Activated CD8-positive, alpha-beta memory T cell treated with anti-CD3 and anti-CD28 coated beads, Interleukin-2, amount 50 U/mL, for 24 hours (primary cell): ENCODE data around the gene NTHL1.
"Not testable (repeated sequence)": the region's sequence is repeated elsewhere in the genome, so short reads cannot be mapped to it uniquely, and the experiment has no call there.

Experiments
- DNase-seq: peaks from one replicate; pipeline ENCODE4 v3.0.0-alpha.2; 2020; ENCODE audit errors: extremely low read depth

NTHL1 gene

GRCh38 chr16:2040787-2041522, 6.7 kb downstream of the NTHL1 start:
- DNase-seq: no peak

GRCh38 chr16:2040041-2040786, 7.4 kb downstream of the NTHL1 start:
- DNase-seq: no peak

DNA sequence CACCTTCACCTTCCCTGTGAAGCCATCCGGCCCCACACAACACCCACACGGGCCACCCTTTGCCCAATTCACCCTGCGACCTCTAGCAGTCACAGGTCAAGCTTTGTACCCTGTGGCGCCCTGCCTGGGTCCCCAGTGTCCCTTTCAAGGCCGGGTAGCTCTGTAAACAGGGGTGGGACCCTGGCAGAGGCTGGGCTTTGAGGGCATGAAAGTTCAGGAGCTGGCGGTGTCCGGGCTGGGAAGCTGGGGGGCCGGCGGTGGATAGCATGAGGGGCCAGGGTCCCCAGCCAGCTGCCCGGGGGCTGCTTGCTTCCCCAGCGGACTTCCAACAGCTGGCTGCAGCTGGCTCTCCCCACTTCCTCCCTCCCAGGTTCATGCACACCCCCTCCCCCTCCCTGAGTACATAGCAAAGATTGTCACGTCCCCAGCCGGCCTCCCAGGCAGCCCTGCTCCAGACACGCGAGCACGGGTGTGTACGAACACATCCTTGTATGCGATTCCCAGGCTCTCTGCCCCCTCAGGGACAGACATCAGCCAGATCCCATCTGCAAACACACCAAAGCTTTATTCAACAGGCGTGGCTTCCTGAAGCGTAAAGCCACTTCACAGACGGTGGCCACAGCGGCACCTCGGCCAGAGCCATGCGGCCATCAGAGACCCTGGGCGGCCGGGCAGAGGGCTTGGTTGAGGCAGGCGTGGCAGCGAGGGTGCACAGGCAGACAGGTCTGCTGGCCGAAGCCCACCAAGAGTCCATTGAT, 8.2 kb downstream of the NTHL1 start:
- DNase-seq: no peak

DNA sequence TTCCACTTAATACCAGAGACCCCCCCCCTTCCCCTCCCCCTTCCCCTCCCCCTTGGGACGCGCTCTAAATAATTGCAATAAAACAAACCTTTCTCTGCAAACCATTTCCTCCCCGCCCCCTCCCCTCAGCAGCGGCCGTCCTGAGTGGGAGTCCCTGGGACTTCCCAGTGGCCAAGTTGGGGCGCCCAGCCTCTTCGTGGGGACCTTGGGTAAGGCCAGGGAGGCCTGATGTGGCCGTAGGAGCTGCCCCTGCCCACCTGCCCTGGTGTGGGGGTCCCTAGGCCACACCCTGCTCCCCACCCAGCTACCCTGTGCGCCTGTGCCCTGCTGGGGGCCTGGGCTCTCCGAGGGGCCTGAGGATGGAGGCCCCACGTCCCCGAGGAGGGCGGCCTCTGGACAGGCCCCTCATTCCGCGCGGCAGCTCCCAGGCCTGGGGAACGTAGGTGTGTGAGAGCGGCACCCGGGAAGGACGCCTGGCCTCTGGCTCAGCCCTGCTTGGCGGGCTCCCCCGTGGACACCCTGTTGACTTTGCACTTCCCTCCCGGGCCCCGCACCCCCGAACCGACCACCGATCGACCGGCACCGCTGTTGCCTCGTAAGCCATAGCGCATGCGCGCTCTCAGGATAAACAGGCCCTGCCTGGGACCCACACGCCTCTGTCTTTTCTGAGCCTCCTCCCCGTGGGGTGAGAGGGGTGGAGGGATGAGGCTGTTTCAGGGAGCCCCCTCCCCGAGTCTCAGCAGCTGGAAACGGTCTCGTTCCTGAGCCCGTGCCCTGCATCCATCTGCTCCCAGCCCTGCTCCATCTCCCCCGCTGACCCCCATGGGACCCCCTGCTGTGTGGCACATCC, 9.0 kb downstream of the NTHL1 start:
- DNase-seq: no peak

GRCh38 chr16:2037647-2038381, 9.8 kb downstream of the NTHL1 start:
- no peak for DNase-seq

GRCh38 chr16:2037115-2037514, 10.5 kb downstream of the NTHL1 start:
- no peak for DNase-seq

- no peak for DNase-seq
Observed at GRCh38 chr16:2036200-2036966, 11.3 kb downstream of the NTHL1 start.

GRCh38 chr16:2035431-2036199, 12.0 kb downstream of the NTHL1 start:
- no peak for DNase-seq

- DNase-seq: no peak
Observed at GRCh38 chr16:2034696-2035430, 12.8 kb downstream of the NTHL1 start.

DNA sequence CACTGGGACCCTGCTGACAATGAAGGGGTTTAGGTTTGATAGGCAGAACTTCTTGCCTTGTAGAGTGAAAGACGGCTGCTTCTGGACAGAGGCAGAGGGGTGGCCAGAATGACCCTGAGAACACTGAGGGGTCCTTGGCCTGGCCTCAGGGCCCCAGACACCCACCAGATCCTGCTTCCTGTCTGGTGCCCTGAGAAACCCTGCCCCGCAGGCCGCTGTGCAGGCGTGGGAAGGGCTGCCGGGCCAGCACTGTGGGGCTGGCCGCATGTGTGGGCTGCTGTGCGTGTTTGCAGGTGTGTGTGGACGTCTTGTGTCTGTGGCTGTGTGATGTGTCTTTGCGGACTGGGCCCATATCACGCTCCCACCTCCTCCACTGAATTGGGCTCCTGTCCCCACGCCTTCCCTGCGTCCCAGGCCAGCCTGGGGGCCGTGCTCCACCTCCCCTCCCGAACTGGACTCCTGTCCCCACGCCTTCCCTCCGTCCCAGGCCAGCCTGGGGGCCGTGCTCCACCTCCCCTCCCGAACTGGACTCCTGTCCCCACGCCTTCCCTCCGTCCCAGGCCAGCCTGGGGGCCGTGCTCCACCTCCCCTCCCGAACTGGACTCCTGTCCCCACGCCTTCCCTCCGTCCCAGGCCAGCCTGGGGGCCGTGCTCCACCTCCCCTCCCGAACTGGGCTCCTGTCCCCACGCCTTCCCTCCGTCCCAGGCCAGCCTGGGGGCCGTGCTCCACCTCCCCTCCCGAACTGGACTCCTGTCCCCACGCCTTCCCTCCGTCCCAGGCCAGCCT, 13.5 kb downstream of the NTHL1 start:
- DNase-seq: not testable (repeated sequence)

DNA sequence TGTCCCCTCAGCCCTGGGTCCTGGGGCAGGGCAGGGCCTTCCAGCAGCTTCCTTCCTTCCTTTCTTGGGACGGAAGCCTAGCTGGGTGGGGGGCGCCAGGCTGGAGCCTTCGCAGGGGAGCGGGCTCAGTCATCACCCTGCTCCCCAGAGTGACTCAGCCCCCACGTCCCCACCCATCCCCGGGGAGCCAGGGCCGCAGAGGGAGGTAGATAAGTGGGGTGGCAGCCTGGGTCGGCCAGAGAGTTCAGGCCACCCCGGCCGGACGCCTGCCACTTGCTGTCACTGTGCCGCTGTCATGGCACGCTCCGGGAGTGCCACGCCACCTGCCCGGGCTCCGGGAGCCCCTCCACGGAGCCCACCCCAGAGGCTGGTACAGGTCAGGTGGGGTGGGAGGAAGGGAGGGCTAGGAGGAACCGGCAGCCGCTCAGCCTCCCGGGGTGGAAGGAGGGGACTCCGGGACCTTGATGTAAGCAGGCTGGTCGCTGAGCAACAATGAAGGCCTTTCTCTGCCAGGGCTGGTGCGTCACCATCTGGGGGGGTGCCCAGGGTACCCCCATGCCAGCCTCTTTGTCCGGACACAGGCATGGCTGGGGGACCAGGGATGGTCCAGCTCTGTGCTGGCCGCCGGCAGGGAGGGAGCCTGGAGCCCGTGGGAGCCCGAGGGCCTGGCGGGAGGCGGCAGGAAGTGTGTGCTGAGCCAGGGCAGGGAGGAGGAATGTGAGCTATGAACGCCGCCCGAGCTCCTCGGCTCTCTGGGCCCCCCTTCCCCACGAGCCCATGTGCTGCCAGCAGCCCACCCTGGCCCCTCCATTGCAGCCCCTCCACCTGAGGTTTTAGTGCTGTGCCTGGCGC, 14.4 kb downstream of the NTHL1 start:
- DNase-seq: no peak

DNA sequence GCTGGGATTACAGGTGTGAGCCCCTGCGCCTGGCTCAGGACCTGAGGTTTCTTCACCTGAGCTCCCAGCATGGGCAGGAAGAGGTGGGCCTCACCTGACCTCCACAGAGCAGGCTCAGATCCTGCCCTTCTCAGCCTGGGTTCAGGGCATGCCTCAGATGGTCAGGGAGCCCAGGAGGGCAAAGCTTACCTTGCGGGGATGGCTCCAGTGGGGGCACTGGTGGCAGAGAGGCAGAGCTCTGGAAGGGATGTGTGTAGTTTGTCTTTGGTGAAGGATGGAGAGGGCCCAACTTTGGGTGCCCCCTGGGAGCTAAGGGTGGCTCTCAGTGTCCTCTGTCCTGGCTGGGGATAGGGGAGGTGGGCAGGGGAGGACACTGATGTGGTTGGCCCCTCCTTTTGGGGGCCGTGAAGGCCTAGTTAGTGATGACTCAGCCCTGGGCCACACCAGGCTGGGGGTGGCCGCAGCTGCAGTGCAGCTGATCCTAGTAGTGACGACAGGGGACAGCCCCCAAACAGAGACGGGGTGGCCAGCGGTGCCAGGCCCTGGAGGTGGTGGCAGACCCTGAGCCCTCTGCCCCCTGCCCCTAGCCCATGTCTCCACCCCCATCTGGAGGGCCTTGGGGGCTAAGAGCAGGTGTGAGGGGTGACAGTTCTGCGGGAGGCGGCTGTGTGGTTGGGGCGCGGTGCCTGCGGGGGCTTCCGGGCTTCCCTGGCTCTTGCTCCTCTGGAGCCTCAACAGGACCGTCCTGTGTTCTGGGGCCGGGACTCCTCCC, 15.2 kb downstream of the NTHL1 start:
- DNase-seq: no peak

GRCh38 chr16:2031081-2031577, 16.5 kb downstream of the NTHL1 start:
- DNase-seq: no peak

GRCh38 chr16:2030036-2030435, 17.6 kb downstream of the NTHL1 start:
- DNase-seq: no peak

GRCh38 chr16:2029350-2029749, 18.3 kb downstream of the NTHL1 start:
- no peak for DNase-seq

DNA sequence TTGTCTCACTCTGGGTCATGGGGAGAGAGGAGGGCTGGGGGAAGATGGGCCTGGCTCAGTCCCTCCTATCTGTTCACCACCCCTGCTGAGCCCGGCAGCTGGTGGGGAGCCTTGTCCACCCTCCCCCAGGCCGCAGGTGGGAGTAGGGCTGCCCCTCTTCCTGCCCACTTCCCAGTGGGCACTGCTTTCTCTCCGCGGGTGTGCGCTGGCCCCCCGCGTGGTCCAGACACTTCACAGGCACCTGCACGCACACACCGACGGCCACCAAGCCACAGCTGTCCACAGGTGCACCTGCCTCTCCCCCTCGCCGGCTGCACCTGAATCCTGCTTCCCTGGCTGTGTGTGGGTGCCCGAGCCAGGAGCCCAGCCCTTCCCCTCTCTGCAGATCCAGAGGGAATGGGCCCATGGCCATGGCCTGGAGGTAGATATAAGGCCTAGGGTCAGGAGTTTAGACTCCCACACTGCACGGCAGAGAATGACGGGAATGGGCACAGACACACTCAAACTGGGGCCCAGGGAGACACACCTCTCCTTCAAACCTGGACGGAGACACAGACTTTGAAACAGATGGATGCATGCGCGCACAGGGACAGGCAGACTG, 18.9 kb downstream of the NTHL1 start:
- no peak for DNase-seq
